Kidney (tissue), 14 donors: ENCODE data around the gene RHOB. TPM values are rescaled to one million over a fixed set of nuclear protein-coding genes. Genes with fewer than 3 reads are reported as not detected.

Experiments used
- DNase-seq, 5 donors: peaks; one replicate each; pipeline ENCODE4 v3.0.0-alpha.2; 2013 to 2020
- FAIRE-seq: peaks from 2 replicates; lab custom pipeline; 2012; peaks lifted over from hg19 to GRCh38; lab: Jason Lieb, UNC
- H3K27ac ChIP-seq, 2 donors: one replicate each; pipeline ENCODE4 v1.7.0; 2013; ENCODE audit warnings: low read depth in 2 of 2, low read length in 2 of 2, inconsistent platforms in 1 of 2
- H3K27me3 ChIP-seq: one replicate; pipeline ENCODE4 v1.7.1; 2013; ENCODE audit warnings: low read length, inconsistent platforms; ENCODE audit not compliant: control insufficient read depth, insufficient read depth
- H3K36me3 ChIP-seq, 3 donors: one replicate each; pipeline versions ENCODE4 v1.7.0 to v1.7.1; 2013; ENCODE audit warnings: low read length in 3 of 3, control low read depth in 1 of 3, inconsistent platforms in 1 of 3; ENCODE audit not compliant: insufficient read depth in 3 of 3, control insufficient read depth in 2 of 3
- H3K4me1 ChIP-seq, 3 donors: one replicate each; pipeline versions ENCODE4 v1.7.0 to v1.7.1; 2013; ENCODE audit warnings: low read length in 3 of 3, inconsistent platforms in 1 of 3, low read depth in 1 of 3; ENCODE audit not compliant: control insufficient read depth in 2 of 3, insufficient read depth in 2 of 3
- H3K4me3 ChIP-seq, 3 donors: one replicate each; pipeline versions ENCODE4 v1.7.0 to v1.8.1; 2013; ENCODE audit warnings: low read length in 3 of 3, control low read depth in 1 of 3, inconsistent platforms in 1 of 3
- H3K9ac ChIP-seq, 3 donors: one replicate each; pipeline versions ENCODE4 v1.7.0 to v1.7.1; 2013; ENCODE audit warnings: low read length in 3 of 3, control low read depth in 1 of 3, inconsistent platforms in 1 of 3
- H3K9me3 ChIP-seq, 3 donors: one replicate each; pipeline versions ENCODE4 v1.7.0 to v1.7.1; 2013; ENCODE audit warnings: low read length in 3 of 3, control low read depth in 1 of 3, inconsistent platforms in 1 of 3; ENCODE audit not compliant: control insufficient read depth in 2 of 3, insufficient read depth in 1 of 3
- intact Hi-C: fragments of 100-400 bp; cut with DNase I; formaldehyde crosslinking; loops from one replicate; pipeline ENCODE4 v1.11.1; 2022
- polyA plus RNA-seq: library from polyadenylated mRNA; stranded (reverse); fragments of 350-450 nt; fragmentation: Illumina TruSeq; extraction: RNeasy Lipid Tissue Mini Kit (QIAGEN cat#74804); gene quantifications from one replicate; pipeline ENCODE4 v1.2.3, GENCODE V29; 2014; ENCODE audit warnings: low read depth, low replicate concordance; ENCODE audit not compliant: insufficient read depth
- total RNA-seq: library from RNA; stranded (reverse); fragmentation: NEBNext Ultra II Directional; extraction: Animal tissue kit (Norgen Biotek cat#: 25700); gene quantifications from one replicate; pipeline ENCODE4 v1.2.1, GENCODE V29; 2021
- TF ChIP-seq, protein P1 (sequence below): IDR thresholded peaks from 3 replicates; pipeline ENCODE4 v1.5.1; 2012; ENCODE audit warnings: mild to moderate bottlenecking, moderate library complexity, borderline replicate concordance; ENCODE audit not compliant: insufficient read depth; ENCODE audit errors: extremely low read depth
- donor health status: control.
- donor health status: control.
- donor health status: control.
- donor health status: control.
- donor health status: control.
- donor health status: DM: yes; HTN: yes; CAD: no.
- donor health status: Normal renal cell carcinoma (clear cell type).

The RHOB gene
- total and polyA plus RNA-seq, 2 donors from 2014 or later, result 241 to 487 TPM

DNA sequence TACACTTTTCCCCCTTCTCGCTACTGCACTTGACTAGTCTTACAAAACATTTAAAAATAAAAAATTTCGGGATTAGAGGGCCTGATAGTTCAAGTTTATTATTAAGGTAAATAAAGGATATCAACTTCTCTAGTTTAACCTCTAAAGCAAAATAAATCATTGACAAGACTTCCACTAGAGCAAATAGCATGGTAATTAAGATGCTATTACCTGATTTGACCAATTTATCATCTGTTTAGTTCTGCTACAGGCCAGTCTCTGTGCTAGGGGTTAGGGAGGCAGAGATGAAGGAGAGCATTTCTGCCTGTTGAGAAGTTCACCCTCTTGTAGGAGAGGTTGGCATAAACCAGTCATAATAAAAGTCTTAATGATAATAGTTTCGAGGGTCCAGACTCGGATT, 34.0 kb downstream of the RHOB start:
- H3K36me3 ChIP-seq, result no peaks in the 10 kb centered on the region
- H3K27ac ChIP-seq, result no peak overlapping the region

GRCh38 chr2:20481798-20482405, 35.0 kb downstream of the RHOB start:
- DNase-seq (peak in 1 of 5 donors; percentile 20), FAIRE-seq (no peak)
- Histone ChIP-seq H3K4me3 (no peak overlapping the region), H3K27ac (peak overlapping the region in 1 of 2 donors; percentile 20), H3K9me3 (no peaks in the 10 kb centered on the region), H3K36me3 (no peaks in the 10 kb centered on the region), H3K27me3 (no peaks in the 10 kb centered on the region), H3K4me1 (peaks cover 0 to 8% (median 4%) of the 10 kb centered on the region in 3 donors), H3K9ac (no peak overlapping the region)
- intact Hi-C loops, result no loop called here
- TF ChIP-seq, protein P1, sequence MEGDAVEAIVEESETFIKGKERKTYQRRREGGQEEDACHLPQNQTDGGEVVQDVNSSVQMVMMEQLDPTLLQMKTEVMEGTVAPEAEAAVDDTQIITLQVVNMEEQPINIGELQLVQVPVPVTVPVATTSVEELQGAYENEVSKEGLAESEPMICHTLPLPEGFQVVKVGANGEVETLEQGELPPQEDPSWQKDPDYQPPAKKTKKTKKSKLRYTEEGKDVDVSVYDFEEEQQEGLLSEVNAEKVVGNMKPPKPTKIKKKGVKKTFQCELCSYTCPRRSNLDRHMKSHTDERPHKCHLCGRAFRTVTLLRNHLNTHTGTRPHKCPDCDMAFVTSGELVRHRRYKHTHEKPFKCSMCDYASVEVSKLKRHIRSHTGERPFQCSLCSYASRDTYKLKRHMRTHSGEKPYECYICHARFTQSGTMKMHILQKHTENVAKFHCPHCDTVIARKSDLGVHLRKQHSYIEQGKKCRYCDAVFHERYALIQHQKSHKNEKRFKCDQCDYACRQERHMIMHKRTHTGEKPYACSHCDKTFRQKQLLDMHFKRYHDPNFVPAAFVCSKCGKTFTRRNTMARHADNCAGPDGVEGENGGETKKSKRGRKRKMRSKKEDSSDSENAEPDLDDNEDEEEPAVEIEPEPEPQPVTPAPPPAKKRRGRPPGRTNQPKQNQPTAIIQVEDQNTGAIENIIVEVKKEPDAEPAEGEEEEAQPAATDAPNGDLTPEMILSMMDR, result no peak

More for the DNA sequence above, 34.0 kb downstream of the RHOB start:
- TF ChIP-seq, protein P1, result no peak
- H3K9ac ChIP-seq, result no peak overlapping the region
- intact Hi-C loops, result no loop called here
- H3K9me3 ChIP-seq, result no peaks in the 10 kb centered on the region
- FAIRE-seq, result no peak
- DNase-seq, result no peak
- peaks cover 0 to 8% (median 4%) of the 10 kb centered on the region in 3 donors for H3K4me1 ChIP-seq
- H3K4me3 ChIP-seq, result no peak overlapping the region
- H3K27me3 ChIP-seq, result no peaks in the 10 kb centered on the region

DNA sequence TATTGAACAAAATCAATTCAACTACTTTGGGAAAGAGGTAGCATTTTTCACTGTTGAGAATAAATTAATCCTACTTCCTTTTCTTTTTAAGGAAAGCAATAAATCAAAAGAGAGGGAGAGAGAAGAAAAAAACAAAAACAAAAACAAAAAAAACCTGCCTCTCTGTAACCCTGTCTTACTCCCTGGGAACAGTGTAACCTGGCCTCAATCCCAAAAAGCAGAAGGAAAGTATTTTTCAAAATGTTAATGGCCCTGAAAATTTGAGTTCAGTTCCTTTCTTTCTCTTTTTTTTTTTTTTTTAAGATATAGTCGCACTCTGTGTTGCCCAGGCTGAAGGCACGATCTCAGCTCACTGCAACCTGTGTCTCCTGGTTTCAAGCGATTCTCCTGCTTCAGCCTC, 35.9 kb downstream of the RHOB start:
- intact Hi-C loops, result no loop called here
- H3K27ac ChIP-seq, result peak overlapping the region in 1 of 2 donors; percentile 20
- FAIRE-seq, result no peak

More for the DNA sequence above, 35.9 kb downstream of the RHOB start:
- no peaks in the 10 kb centered on the region for H3K36me3 ChIP-seq
- H3K9ac ChIP-seq, result no peak overlapping the region
- no peak overlapping the region for H3K4me3 ChIP-seq
- H3K27me3 ChIP-seq, result no peaks in the 10 kb centered on the region
- TF ChIP-seq, protein P1, result no peak
- no peaks in the 10 kb centered on the region for H3K9me3 ChIP-seq
- peaks cover 0 to 8% (median 4%) of the 10 kb centered on the region in 3 donors for H3K4me1 ChIP-seq
- DNase-seq, result peak in 2 of 5 donors; percentile 5 to 69
